Trophoblast cell (in vitro differentiated cells and primary cell): ENCODE data around the gene PRPF4.
"Not testable (repeated sequence)": the region's sequence is repeated elsewhere in the genome, so short reads cannot be mapped to it uniquely, and the experiment has no call there.

ENCODE experiments used
- DNase-seq, 2 donors: peaks; one replicate each; pipeline ENCODE4 v3.0.0-alpha.2; 2016
- H2AFZ ChIP-seq: 2 replicates; pipeline ENCODE4 v1.6.1; 2013; ENCODE audit warnings: low read length, moderate library complexity, mild to moderate bottlenecking; ENCODE audit not compliant: insufficient read depth, poor library complexity
- H2AK5ac ChIP-seq: 2 replicates; pipeline ENCODE4 v1.6.1; 2013; ENCODE audit warnings: mild to moderate bottlenecking, low read length
- H2BK120ac ChIP-seq: 2 replicates; pipeline ENCODE4 v1.6.1; 2013; ENCODE audit warnings: low read length, mild to moderate bottlenecking, moderate library complexity; ENCODE audit not compliant: insufficient read depth, poor library complexity
- H2BK12ac ChIP-seq: 2 replicates; pipeline ENCODE4 v1.6.1; 2013; ENCODE audit warnings: mild to moderate bottlenecking, low read length, moderate library complexity
- H2BK5ac ChIP-seq: 2 replicates; pipeline ENCODE4 v1.6.1; 2013; ENCODE audit warnings: low read length, low read depth, moderate library complexity, mild to moderate bottlenecking; ENCODE audit not compliant: poor library complexity
- H3K14ac ChIP-seq: 2 replicates; pipeline ENCODE4 v1.6.1; 2013; ENCODE audit warnings: mild to moderate bottlenecking, low read length
- H3K18ac ChIP-seq: 2 replicates; pipeline ENCODE4 v1.6.1; 2013; ENCODE audit warnings: mild to moderate bottlenecking, low read length
- H3K23ac ChIP-seq: 2 replicates; pipeline ENCODE4 v1.6.1; 2013; ENCODE audit warnings: low read length
- H3K27ac ChIP-seq: 2 replicates; pipeline ENCODE4 v1.5.1; 2013; ENCODE audit warnings: low read depth, mild to moderate bottlenecking, inconsistent platforms, low read length, moderate library complexity
- H3K27me3 ChIP-seq: 2 replicates; pipeline ENCODE4 v1.6.1; 2013; ENCODE audit warnings: inconsistent platforms, mild to moderate bottlenecking, low read length, moderate library complexity; ENCODE audit not compliant: insufficient read depth
- H3K36me3 ChIP-seq, 2 experiments: 1 replicate in 1 of 2; 2 replicates in 1 of 2; pipeline ENCODE4 v1.6.1; 2013; ENCODE audit warnings: low read length in 2 of 2, mild to moderate bottlenecking in 2 of 2, moderate library complexity in 1 of 2; ENCODE audit not compliant: insufficient read depth in 2 of 2, control insufficient read depth in 1 of 2
- H3K4ac ChIP-seq: 2 replicates; pipeline ENCODE4 v1.6.1; 2013; ENCODE audit warnings: low read depth, mild to moderate bottlenecking, low read length, moderate library complexity
- H3K4me1 ChIP-seq, 2 experiments: 1 replicate in 1 of 2; 2 replicates in 1 of 2; pipeline ENCODE4 v1.6.1; 2013; ENCODE audit warnings: low read length in 2 of 2, mild to moderate bottlenecking in 2 of 2, moderate library complexity in 1 of 2; ENCODE audit not compliant: insufficient read depth in 2 of 2, control insufficient read depth in 1 of 2
- H3K4me2 ChIP-seq: 2 replicates; pipeline ENCODE4 v1.6.1; 2013; ENCODE audit warnings: inconsistent platforms, mild to moderate bottlenecking, low read length, moderate library complexity
- H3K4me3 ChIP-seq: 2 replicates; pipeline ENCODE4 v1.5.1; 2013; ENCODE audit warnings: mild to moderate bottlenecking, low read depth, low read length, inconsistent platforms
- H3K79me1 ChIP-seq: one replicate; pipeline ENCODE4 v1.6.1; 2013; ENCODE audit warnings: low read length
- H3K79me2 ChIP-seq: 2 replicates; pipeline ENCODE4 v1.6.1; 2013; ENCODE audit warnings: low read length, mild to moderate bottlenecking; ENCODE audit not compliant: control insufficient read depth, insufficient read depth, poor library complexity
- H3K9ac ChIP-seq: 2 replicates; pipeline ENCODE4 v1.6.1; 2013; ENCODE audit warnings: mild to moderate bottlenecking, low read length
- H3K9me3 ChIP-seq: 2 replicates; pipeline ENCODE4 v1.6.1; 2013; ENCODE audit warnings: low read depth, mild to moderate bottlenecking, control low read depth, inconsistent platforms, low read length; ENCODE audit not compliant: insufficient read depth
- H4K12ac ChIP-seq: 2 replicates; pipeline ENCODE4 v1.6.1; 2013; ENCODE audit warnings: low read depth, mild to moderate bottlenecking, low read length, moderate library complexity
- H4K8ac ChIP-seq: 2 replicates; pipeline ENCODE4 v1.6.1; 2013; ENCODE audit warnings: low read depth, mild to moderate bottlenecking, low read length, moderate library complexity
- H4K91ac ChIP-seq: one replicate; pipeline ENCODE4 v1.6.1; 2013; ENCODE audit warnings: low read depth, mild to moderate bottlenecking, low read length, moderate library complexity
- WGBS: extraction: QIAGEN DNeasy Blood & Tissue Kit; methylation state at CpG from one replicate; pipeline ENCODE4 v1.1.7; 2013; ENCODE audit warnings: missing lambda C conversion rate; ENCODE audit not compliant: insufficient read length, insufficient coverage; ENCODE audit errors: extremely low coverage; 5-methylcytosine and 5-hydroxymethylcytosine counted together

The PRPF4 gene

GRCh38 chr9:113235701-113236255, 39.7 kb upstream of the PRPF4 start:
- H2BK5ac ChIP-seq, H3K23ac ChIP-seq, H3K4me2 ChIP-seq, H3K27ac ChIP-seq, H3K9ac ChIP-seq, H2BK12ac ChIP-seq, H4K8ac ChIP-seq, H3K27me3 ChIP-seq, H3K79me1 ChIP-seq, DNase-seq, H3K4me1 ChIP-seq, H3K14ac ChIP-seq, H2AFZ ChIP-seq, H4K91ac ChIP-seq, H3K18ac ChIP-seq, H3K9me3 ChIP-seq, H3K36me3 ChIP-seq, H3K4me3 ChIP-seq, H2AK5ac ChIP-seq, H3K4ac ChIP-seq, H3K79me2 ChIP-seq, H4K12ac ChIP-seq, H2BK120ac ChIP-seq: not testable (repeated sequence)
- WGBS, result no CpG with 5 or more reads among the region's 10 CpGs

- H3K9ac ChIP-seq, result peak overlapping the region; percentile 59
- H3K79me2 ChIP-seq, result no peaks in the 10 kb centered on the region
- H3K9me3 ChIP-seq, result no peaks in the 10 kb centered on the region
- H2BK5ac ChIP-seq, result no peak overlapping the region
- H4K91ac ChIP-seq, result no peak overlapping the region
- H3K79me1 ChIP-seq, result no peaks in the 10 kb centered on the region
- no peaks in the 10 kb centered on the region for H3K4me1 ChIP-seq
- no peak overlapping the region for H4K8ac ChIP-seq
- H3K27ac ChIP-seq, result no peak overlapping the region
- peak overlapping the region; percentile 29 for H3K4me2 ChIP-seq
- no peak overlapping the region for H2AFZ ChIP-seq
- no peak overlapping the region for H3K14ac ChIP-seq
- H3K4ac ChIP-seq, result no peak overlapping the region
- peak overlapping the region; percentile 76 for H3K23ac ChIP-seq
- no peaks in the 10 kb centered on the region for H3K36me3 ChIP-seq
- H4K12ac ChIP-seq, result no peak overlapping the region
- no CpG with 5 or more reads among the region's 4 CpGs for WGBS
- H3K27me3 ChIP-seq, result no peaks in the 10 kb centered on the region
- H3K4me3 ChIP-seq, result no peak overlapping the region
- DNase-seq, result no peak
- H2BK120ac ChIP-seq, result no peak overlapping the region
- H2AK5ac ChIP-seq, result no peak overlapping the region
- no peak overlapping the region for H3K18ac ChIP-seq
- no peak overlapping the region for H2BK12ac ChIP-seq
Observed at GRCh38 chr9:113237026-113237425, 38.4 kb upstream of the PRPF4 start.

GRCh38 chr9:113238202-113238858, 37.1 kb upstream of the PRPF4 start:
- Histone ChIP-seq H2BK5ac (no peak overlapping the region), H3K27ac (no peak overlapping the region), H3K9me3 (no peaks in the 10 kb centered on the region), H2AK5ac (no peak overlapping the region), H3K23ac (no peak overlapping the region), H3K4ac (no peak overlapping the region), H3K4me3 (no peak overlapping the region), H2BK120ac (no peak overlapping the region), H3K9ac (no peak overlapping the region), H3K79me2 (no peaks in the 10 kb centered on the region), H2AFZ (no peak overlapping the region), H3K4me2 (no peak overlapping the region), H3K4me1 (no peaks in the 10 kb centered on the region), H2BK12ac (no peak overlapping the region), H3K27me3 (no peaks in the 10 kb centered on the region), H4K8ac (no peak overlapping the region), H3K36me3 (no peaks in the 10 kb centered on the region), H3K14ac (no peak overlapping the region), H4K12ac (no peak overlapping the region), H3K79me1 (no peaks in the 10 kb centered on the region), H3K18ac (no peak overlapping the region), H4K91ac (no peak overlapping the region)
- DNase-seq, result no peak
- WGBS, result no CpG with 5 or more reads among the region's 10 CpGs

GRCh38 chr9:113238859-113239232, 36.6 kb upstream of the PRPF4 start:
- Histone ChIP-seq H3K27me3 (no peaks in the 10 kb centered on the region), H3K4me3 (no peak overlapping the region), H2BK5ac (no peak overlapping the region), H3K9me3 (no peaks in the 10 kb centered on the region), H2BK120ac (no peak overlapping the region), H2AFZ (no peak overlapping the region), H4K8ac (no peak overlapping the region), H3K27ac (no peak overlapping the region), H2BK12ac (no peak overlapping the region), H3K18ac (no peak overlapping the region), H3K4me2 (no peak overlapping the region), H3K4ac (no peak overlapping the region), H3K23ac (no peak overlapping the region), H3K79me2 (no peaks in the 10 kb centered on the region), H4K12ac (no peak overlapping the region), H3K14ac (no peak overlapping the region), H2AK5ac (no peak overlapping the region), H4K91ac (no peak overlapping the region), H3K9ac (no peak overlapping the region), H3K79me1 (no peaks in the 10 kb centered on the region), H3K36me3 (no peaks in the 10 kb centered on the region), H3K4me1 (no peaks in the 10 kb centered on the region)
- no peak for DNase-seq
- no CpG with 5 or more reads among the region's 4 CpGs for WGBS
